ENCODE results near the gene FAM209B.

- TF ChIP-seq CTCF (IDR thresholded peaks at IDR 0.05 in 2 of 3, conservative IDR thresholded peaks at IDR 0.05 in 1 of 3; ENCODE audit: insufficient read depth in 2 of 3, low read depth in 1 of 3, low read length in 3 of 3) (no peak), ZNF12 (CRISPR knock-in tag; IDR thresholded peaks at IDR 0.05) (no peak), E2F1 (CRISPR knock-in tag; IDR thresholded peaks at IDR 0.05) (no peak), LEF1 (IDR thresholded peaks at IDR 0.05) (no peak)
Measured at GRCh38 chr20:56517211-56517610, 15.8 kb upstream of the FAM209B start.

Data from K562 (cell line).